Suppressor macrophage treated with lipopolysaccharide for 1 hour (primary cell): ENCODE data around the gene DNAJB7.
"Not testable (repeated sequence)": the region's sequence is repeated elsewhere in the genome, so short reads cannot be mapped to it uniquely, and the experiment has no call there.

ENCODE experiments used
- DNase-seq, 3 donors: peaks; one replicate each; pipeline ENCODE4 v3.0.0-alpha.2; 2020 to 2022

DNAJB7 gene

DNA sequence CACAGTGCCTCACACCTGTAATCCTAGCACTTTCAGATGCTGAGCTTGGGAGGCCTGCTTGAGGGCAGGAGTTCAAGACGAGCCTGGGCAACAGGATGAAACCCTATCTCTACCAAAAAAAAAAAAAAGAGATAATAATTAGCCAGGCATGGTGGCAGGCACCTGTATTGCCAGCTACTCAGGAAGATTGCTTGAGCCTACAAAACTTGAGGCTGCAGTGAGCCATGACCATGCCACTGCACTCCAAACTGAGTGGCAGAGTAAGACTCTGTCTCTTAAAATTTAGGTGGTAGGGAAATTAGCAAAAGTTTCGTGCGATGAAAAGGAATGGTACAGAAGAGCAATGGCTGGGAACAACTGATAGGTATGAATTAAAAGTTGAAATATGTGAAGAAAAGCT is 23.4 kb downstream of the DNAJB7 start:
- DNase-seq, result no peak

DNA sequence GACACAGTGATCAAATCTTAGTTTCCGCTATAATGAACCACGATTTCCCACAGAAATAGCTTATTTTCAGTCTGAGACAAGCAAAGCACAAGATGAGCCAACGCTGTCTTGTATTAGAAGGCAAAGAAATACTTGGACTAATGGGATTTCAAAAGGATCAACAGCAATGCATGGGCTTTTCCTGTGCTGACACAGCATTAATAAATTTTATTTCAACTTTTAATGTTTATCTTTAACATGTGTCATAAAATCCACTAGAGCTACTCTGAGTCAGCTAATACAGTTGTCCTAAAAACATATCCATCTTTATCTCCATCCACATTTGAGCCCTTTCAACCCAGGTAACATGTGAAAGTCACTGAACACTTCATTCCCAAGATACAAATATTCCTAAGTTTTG is 27.3 kb downstream of the DNAJB7 start:
- no peak for DNase-seq

DNA sequence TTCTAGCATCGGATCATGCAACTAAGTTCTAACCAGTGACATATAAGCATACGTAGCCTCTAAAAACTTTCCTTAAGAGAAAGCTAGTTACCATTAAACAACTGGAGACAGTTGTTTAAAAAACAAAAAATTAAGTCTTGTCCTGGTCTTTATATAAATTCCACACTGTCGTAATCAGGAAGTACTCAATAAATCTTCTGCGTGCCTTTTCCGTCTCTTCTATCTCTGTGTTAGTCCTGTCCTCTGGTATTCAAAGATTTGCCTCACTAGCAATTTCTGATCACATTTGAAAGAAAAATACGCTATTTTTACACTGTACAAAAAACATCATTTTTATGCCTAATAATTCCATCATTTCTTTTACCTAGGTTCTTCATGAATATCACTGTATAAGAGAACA is 32.8 kb downstream of the DNAJB7 start:
- DNase-seq, result no peak

DNA sequence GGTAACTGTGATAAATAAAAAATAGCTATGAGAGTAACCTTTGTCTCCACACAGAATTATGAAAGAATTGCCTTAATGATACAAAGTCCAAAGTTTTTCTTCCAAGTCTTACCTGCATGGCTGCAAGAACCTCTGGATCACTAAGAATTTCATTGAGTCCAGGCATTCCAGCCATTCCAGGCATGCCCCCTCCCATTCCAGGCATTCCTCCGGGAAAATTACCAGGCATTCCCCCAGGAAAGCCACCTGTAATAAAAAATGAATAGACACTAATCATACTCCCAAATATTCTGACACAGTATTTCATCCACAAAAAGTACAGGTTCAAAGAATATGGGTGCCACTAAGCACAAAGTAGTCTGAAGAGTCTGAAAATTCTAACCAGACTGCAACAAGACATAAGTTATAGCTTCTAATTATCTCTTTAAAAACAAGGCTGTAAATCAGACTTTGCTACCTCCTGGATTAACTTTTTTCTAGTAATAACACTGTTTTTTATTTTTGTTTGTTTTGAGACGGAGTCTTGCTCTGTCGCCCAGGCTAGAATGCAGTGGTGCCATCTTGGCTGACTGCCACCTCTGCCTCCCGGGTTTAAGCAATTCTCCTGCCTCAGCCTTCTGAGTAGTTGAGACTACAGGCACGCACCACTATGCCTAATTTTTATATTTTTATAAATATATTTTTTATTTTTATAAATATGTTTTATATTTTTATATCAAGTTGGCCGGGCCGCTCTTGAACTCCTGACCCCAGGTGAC is 34.8 kb downstream of the DNAJB7 start:
- DNase-seq, result no peak

DNA sequence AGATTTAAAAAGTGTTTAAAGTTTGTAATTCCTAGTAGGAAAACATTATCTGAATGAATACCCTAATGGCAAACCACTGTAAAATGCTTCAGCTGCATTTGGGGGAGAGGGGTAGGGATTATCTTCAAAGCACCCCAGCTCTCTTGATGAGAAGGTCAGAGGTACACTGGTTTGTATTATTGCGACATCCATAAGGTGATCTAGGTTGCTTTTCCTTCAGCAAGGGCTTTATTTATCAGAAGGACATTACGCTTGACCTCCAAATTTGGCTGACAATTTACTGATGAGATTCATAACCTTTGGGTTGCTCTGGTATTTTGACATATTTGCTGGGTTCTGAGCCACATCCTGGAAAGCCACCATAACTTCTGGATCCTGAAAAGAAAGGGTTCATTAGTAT is 35.6 kb downstream of the DNAJB7 start:
- DNase-seq, result not testable (repeated sequence)

DNA sequence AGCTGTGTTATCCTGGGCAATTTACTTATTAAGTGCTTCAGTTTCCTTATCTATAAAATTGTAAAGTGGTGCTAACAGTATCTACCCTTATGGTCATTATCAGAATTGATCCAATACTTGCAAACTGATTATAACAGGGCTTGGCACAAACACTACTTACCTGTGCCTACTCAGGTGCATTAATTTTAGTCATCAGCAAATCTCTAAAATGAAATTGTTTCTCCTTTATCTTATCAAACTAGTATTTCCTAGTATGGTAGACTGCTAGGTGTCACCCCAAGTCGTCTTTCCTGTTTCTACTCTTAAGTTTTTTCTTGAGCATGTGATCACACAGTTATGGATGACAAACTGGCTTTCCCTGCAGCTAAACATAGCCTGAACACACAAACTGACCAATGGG is 38.5 kb downstream of the DNAJB7 start:
- DNase-seq, result no peak

DNA sequence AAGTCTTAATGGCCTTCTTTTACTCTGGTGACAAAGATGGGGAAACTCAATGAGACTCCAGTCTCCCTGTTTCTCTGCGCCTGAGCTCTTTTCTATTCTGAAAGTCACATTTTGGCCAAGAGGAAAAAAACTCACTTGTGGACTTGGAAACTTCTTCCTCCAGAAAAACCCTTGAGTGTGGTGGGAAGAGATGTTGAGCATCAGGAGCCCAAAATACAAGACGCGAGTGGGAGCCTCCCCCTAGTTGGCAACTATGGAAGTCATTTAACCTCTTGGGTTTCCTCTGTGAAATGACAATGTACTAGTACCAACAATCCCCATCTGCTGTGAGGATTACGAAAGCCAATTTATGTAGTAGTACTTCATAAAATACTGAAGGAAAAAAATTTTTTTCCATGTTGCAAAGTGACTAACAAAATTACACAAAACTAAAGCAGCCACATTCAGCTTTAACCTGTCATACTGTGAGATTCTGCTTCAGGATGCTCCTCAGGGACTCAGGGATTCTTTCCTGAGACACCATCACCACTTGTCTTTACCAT is 42.2 kb downstream of the DNAJB7 start:
- DNase-seq, result peak; percentile 14 to 42 (median 24)

DNA sequence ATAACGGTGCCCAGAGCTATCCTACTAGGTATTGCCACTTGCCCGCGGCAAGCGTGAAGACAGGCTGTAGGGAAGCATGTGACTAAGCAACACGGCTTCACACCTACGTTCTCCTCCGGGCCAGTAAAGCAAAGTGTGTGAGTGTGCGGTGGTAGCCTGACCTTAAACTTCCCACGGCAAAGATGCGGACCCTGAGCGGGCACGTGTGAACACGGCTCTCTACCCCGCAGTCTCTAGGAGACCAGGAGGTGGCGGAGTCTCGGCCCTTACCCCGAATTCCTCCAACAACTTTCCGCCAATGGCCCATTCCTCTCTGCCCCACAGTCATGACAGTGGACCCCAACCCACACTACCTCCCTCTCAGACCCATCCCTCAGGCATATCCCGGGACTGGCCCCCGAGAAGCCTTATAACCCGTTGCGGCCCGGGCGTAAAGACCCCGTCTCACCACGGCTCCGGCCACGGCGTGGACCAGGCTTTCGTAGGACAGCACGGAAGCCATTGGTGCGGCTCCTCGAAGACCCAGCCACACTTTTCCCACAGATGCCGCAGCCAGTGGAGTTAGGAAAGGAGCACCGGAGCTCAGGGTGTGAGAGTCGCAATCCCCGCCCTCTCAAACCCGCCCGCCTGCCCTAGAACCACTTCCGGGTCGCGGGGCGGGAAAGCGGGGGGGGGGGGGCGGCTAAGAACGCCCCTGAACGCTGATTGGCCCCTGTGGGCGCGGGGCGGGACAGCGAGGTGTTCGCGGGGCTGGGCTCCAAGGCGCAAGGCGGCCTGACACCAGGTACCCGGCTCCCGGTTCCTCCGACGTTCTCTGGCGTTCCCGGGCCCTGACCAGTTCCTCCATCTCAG is 42.9 kb downstream of the DNAJB7 start, which contains the start of gene SLC25A17:
TSS of gene SLC25A17 (minus strand) at position 600 of the 852 bp plus-strand sequence. CDS start at position 502, 98 bp downstream.
- peak; percentile 85 to 95 (median 92) for DNase-seq

DNA sequence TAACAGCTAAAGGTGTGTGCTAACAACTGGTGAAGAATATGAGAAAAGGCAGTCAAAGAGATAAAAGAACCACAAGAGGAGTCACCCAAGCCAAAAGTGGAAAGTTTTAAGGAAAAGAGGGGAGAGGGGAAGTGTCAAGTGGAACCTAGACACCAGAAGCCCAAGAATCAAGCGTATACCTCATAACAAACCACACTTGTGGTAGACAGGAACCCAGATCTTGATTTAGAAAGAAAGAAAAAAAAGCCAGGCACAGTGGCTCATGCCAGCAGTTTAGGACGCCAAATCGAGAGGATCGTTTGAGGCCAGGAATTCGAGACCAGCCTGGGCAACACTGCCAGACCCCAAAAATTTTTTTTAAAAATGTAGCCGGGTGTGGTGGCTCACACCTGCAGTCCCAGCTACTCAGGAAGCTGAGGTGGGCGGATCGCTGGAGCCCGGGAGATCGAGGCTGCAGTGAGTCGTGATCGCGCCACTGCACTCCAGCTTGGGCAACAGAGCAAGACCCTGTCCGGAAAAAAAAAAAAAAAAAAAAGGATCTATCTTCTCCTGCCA is 43.6 kb downstream of the DNAJB7 start:
- DNase-seq, result peak in 2 of 3 donors; percentile 2 to 5

DNA sequence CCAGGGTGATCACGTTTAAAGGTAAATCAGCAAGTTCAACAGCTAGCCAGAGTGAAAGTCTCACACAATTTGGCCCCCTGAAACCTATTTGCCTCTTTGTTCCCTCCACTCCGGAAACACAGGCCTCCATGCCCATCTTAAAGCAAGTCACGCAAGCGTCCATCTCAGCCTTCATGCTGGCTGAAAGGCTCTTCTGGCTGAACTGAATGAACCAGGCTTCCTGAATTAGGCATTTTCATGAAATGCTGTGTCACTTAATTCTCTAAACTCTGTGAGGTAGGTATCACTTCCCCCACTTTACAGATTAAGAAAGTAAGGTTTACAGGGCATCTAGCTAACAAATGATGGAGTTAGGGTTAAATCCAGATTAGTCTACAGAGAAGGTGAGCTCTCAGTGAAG is 44.2 kb downstream of the DNAJB7 start:
- DNase-seq, result no peak

DNA sequence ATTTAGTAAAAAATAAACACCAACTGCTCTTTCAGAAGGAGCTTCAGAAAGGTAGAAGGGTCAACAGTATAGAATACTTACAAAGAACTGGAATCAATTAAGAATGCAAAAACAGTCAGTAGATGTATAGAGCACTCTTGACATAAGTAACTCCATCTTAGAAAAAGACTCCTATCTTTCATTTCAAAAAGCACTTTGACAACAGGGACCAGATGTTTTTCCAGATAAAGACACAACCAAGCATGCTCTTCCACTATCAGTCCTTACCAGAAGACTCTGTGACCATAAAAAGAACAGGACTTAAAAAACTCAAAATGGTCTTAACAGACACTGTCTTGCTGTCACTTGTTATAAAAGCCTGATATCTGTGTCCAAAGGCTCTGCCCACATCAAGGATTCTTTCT is 48.0 kb downstream of the DNAJB7 start:
- no peak for DNase-seq
